NT2/D1 (cell line): ENCODE data around the gene DPH7.

ENCODE experiments used
- SUZ12 ChIP-seq: IDR thresholded peaks from 2 replicates; pipeline ENCODE4 v1.6.1; 2011; ENCODE audit not compliant: insufficient read length, insufficient read depth; ENCODE audit errors: extremely low read depth
- YY1 ChIP-seq: IDR thresholded peaks from 2 replicates; pipeline ENCODE4 v1.6.1; 2011; ENCODE audit not compliant: insufficient read length, insufficient read depth
- ZNF274 ChIP-seq: IDR thresholded peaks from 2 replicates; pipeline ENCODE4 v1.6.1; 2011; ENCODE audit warnings: mild to moderate bottlenecking, low read depth, low read length

DNA sequence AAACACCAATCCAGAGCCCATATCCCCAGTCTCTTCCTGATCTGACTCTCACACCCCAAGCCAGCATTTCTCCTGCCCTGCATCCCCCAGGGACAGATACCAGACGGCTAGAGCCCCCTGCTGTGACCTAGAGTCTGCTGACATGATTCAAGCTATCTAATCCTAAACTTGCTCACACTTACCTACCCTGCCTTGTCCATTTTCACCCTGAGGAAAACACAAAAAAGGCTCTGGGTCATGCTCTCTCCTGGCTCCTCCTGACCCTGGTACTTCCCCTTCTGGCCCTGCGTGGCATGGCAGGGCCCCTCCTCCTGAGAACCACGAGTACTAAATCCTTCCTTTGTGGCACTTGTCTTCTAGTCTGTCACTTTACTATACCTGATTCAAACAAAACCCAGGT is 23.9 kb upstream of the DPH7 start:
- TF ChIP-seq SUZ12, result no peak
- TF ChIP-seq YY1, result no peak
- TF ChIP-seq ZNF274, result no peak
